HG02763 (cell line): Measurements from ENCODE around the gene RPS6KA3.
"Not testable (repeated sequence)": the region's sequence is repeated elsewhere in the genome, so short reads cannot be mapped to it uniquely, and the experiment has no call there.

Experiments
- ATAC-seq: cut with Tn5 transposase; IDR thresholded peaks from one replicate; pipeline ENCODE4 v1.9.1; 2021; ENCODE audit warnings: mild to moderate bottlenecking, moderate library complexity; ENCODE audit not compliant: unreplicated experiment

The RPS6KA3 gene

DNA sequence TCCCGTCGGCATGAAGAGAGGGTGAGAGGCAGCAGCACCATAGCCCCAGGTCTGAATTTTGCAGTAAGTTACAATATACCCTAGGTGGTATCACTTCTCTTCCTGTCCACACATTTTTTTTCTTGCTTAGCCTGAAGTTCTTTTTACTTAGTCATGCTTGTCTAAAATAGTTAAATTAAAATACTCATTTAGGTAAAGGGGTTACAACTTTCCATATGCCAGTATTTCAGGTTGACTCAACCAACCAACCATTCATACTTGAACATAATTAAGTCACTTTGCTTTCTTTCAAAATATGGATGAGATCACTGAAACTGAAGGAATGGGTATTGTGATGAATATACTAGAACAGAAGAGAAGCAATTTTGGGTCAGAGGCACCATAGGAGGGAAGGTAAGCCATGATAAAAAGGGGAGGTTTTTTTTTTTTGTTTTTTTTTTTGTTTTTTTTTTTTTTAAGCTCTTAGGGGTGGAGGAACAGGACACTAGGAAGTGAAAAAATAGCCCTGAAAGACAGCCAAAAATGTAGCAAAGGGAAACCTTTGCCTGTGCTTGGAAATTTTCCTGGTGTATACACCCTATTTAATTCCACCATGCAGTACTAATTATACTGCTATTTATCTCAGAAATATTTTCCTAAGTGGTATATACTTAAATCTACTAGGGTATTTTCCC, 41.8 kb downstream of the RPS6KA3 start:
- ATAC-seq: peak; percentile 72

DNA sequence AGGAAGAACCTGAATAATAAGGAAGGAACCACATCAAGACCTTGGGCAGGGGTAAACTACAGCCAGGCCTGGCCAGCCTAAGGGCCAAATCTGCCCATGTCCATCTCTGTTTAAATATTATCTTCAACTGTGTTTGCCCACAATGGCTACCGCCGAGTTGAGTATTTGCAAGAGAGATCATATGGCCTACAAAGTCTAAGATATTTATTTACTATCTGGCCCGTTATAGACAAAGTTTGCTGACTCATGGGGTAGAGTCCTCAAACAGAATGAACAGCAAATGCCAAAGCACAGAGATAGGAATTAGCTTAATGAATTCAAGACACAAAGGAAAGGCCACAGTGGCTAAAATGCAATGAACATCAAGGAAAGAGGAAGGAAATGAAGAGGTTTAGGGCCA, 44.8 kb downstream of the RPS6KA3 start:
- ATAC-seq: no peak

DNA sequence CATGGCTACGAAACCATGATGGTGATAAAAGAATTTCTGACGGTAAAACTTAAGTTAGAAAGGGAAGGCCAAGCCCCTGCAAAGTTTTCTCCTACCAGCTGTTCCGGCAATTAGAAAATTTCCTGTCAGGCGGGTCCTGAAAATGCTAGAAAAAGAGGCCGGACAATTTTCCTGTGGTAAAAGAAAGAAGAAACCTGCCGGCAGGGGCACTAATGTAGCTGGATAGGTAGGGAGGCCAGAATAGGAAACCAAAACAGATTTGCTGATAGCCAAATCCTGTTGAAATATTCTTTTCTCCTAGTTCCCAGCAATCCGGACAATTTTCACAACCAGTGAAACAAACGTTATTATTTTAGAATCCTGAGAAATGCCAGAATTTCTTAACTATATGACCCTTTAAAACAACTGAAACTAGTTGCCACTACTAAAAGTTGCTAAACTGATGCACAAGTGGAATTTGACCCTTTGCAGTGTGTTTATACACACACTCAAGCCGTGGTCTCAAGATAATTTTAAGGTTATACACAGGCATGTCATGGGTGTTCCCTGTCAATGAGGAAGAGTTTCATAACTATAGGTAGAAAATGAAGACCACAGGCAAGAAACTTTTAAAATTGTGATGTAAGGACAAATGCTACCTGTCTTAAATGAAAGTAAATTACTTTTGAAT, 47.7 kb downstream of the RPS6KA3 start:
- ATAC-seq: no peak

DNA sequence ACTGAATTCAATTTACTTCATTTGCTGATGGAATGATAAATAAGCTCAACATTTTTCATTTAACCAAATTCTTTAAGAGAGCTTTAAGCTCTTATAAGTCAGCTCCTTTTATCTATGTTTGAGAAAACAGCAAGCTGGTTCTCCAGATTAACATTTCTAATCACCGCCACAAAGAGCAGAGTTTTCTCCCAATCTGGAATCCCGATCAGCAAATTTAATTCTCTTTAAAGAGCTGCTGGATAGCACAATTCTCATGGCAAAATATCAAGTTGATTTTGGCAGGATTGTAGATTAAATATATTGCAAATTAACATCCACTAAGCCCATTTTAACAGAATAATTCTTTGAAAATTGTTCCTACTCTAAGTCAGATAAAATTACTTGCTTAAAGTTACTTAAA, 48.8 kb downstream of the RPS6KA3 start:
- ATAC-seq: no peak

DNA sequence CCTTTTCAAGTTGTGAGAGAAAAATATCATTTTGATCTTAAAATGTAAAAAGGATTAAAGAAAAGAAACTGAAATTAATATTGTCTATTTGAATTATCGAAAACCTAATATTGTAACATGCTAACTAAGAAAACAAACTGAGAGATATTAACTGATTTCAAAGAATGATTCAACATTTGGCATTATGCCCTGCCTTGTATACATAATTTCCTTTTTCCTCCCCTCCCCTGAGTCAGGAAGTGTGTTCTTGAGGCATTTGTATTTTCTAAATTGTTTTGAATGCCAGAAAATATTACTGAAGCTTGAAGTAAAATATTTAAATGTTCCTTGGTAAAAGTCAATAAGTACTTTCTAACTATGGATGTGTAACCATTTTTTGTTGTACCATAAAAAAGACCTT, 49.4 kb downstream of the RPS6KA3 start:
- no peak for ATAC-seq

DNA sequence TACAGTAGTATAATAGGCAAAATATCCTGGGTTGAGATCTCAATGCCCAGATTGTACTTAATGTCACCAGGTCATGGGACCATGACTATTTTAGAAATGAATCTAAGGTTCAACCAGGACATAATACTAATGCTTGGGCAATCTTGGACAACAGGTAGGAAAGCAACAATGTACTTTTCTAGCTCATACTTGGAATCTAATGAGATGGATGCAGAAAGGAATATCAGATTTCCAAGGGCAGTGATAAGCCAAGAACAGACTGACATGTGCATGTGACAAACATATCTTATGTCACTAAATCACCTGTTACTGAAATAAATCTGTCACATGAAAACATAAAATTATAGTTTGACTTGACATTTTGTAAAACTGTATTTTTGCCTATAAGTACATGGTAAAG, 51.1 kb downstream of the RPS6KA3 start:
- ATAC-seq: no peak

DNA sequence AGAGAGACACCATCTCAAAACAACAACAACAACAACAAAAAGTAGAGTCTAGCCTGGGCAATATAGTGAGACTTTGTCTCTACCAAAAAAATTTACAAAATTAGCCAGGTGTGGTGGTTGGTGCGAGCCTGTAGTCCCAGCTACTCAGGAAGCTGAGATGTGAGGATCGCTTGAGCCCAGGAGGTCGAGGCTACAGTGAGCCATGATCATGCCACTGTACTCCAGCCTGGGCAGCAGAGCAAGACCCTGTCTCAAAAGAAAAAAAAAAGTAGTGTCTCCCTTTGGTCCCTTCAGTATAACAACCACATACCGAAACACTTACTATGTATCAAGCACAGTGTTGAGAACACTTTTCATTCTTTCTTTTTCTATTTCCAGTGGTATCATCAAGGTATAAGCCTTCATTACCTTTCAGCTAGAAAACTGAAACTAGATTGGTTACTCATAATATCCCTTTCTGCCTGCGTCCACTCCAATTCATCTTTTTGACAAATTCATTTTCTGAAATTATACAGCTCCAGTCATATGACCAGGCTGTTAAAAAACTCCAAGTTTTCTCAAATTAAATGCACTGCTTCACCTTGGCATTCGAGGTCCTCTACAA, 54.1 kb downstream of the RPS6KA3 start:
- peak; percentile 70 for ATAC-seq

DNA sequence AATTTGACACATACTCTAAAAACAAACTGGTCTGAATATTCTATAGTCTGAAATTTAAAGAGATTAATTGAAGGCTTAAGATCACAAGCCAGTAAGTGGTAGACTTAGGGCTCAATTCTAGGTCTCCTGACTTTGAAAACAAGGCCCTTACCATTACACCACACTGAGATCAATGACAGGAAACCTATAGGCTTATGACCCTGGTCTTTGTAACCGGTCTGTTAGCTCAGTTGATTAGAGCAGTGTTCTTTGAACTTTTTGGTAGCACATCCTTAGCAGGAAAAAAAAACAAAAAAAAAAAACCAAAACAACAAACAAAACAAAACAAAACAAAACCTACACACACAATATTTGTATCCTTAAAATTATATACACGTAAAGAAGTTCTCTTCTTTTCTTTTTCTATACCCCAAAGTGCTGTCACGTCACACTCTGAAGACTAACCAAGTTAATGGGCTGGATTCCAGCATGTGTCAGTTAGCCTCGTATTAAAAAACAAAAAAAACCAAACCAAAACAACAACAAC, 55.4 kb downstream of the RPS6KA3 start:
- ATAC-seq: no peak

DNA sequence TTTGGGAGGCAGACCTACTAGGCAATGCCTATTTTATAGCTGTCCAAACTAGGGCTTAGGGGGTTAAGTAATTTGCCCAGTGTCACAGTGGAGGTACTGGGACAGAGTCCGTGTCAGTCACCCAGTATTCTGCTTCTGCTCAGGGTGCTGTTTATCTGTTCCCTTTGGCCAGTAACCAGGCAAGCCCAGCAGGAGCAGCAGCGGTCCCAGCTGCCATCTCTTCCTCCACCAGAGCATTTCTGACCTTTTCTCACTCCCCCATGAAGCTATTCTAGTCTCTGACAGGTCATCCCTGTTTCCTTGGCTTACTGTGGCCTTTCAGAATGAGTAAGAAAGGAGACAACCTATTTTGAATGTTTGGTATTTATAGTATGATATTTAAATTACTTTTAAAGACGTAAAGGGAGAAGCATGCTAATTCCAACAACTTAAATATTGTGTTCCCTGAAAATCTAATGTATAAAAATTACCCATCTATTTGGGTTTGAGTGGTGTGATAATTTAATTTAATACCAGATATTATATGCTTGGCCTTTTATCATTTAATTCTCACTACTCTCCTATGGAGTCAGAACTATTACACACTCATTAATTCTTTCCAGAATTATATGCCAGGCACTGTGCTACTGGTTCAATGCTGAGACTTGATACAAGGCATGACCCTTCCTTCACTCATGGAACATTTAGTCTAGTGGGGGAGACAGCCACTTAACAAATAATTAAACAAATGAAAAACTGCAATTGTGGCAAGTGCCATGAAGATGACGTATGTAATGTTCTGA, 60.6 kb downstream of the RPS6KA3 start:
- ATAC-seq: peak; percentile 86

DNA sequence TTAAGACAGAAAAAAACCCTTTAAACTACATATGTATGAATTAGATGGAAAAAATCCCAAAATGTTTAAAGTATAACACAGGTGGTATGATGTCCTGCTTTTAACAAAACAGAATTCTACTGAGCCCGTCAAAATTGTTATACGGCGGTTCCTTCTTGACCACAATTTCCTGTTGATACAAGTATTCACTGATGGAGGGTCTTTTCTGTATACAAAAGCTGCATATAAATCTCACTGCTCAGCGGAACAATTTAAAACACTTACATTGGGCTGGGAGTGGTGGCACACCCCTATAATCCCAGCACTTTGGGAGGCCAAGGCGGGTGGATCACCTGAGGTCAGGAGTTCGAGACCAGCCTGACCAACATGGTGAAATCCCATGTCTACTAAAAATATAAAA, 62.4 kb downstream of the RPS6KA3 start:
- ATAC-seq: no peak

DNA sequence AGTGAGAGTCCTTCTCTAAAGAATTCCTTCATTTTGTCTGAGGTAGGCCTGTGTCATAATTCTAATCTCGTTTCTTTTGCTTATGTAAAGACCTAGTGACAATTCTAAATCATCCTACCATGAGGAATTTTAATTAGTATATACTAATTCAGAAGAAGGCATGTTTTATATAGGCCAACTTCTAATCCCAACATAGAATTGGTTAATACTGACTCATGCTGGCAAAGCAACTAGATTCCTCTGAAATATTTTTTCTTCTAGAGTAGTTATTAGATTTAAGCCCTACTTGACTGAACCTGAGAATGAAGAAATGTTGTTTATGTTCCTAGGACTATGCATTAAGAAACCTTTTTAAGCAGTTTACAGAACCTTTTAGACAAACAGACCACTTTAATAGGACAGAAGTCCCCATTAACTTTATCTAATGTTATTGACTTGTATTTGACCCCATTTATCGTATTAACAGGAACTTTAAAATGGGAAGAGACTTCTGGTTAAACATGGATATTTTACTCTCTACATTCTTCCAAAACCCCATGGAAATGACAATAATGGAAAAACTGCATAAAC, 69.0 kb downstream of the RPS6KA3 start:
- ATAC-seq: no peak

DNA sequence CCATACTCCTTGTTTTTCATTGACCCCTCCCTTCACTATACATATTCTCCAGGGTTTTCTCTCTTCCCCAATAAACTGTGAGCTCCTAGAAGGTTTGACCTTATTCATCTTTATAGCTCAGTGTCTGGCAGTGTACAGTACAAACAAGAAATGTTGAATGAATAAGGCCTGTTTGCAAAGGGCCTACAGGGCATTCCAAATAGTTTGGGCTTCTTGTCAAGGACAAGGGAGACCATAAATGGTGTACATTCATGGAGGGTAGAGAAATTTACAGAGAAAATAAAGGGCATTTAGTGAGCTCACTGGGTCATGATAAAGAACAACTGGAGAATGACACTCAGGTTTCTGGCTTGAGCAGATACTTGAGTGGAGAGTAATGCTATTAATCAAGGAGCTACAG, 77.5 kb downstream of the RPS6KA3 start:
- no peak for ATAC-seq

DNA sequence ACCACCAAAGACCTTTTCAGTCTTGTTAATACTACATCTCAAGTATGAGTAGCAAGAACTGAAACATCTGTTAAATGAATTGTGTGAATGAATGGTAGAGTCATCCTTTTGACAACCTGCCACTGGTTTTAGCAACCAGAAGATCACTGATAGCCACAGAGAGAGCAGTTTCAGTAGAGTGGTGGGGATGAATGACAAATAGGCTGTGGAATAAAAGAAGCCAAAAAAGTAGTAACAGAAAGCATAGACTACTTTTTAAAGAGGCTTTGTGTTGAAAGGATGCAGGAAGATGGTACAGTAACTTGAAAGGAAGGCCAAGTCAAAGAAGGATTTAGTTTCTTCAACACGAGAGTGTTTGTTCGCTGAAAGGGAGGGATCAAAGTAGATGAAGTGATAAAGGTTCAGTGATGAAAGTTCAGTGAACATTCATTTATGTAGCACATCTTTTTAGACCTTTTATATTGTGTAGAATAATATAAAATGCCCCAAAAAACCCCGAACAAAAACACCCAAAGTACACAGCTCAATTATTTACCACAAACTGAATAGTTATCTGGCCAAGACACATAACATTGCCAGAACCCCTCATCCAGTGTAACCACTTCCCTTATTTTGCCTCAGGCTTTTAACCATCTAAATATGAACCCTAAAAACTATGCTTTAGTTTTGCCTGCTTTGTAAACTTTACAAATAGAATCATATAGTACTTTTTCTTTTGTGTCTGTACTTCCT, 84.9 kb downstream of the RPS6KA3 start:
- no peak for ATAC-seq

DNA sequence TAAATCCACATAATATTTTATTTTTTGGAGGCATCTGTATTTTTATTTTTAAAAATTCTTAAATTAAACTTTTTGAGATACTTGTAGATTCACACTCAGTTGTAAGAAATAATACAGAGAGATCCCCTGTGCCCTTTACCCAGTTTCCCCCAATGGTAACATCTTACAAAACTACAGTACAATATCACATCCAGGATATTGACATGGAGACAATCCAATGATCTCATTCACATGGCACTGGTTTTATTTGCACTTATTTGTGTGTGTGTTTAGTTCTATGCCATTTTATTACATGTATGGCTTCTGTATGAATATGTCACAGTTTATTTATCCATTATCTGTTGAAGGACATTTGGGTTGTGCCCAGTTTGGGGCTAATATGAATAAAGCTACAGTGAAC, 89.6 kb downstream of the RPS6KA3 start:
- ATAC-seq: no peak

DNA sequence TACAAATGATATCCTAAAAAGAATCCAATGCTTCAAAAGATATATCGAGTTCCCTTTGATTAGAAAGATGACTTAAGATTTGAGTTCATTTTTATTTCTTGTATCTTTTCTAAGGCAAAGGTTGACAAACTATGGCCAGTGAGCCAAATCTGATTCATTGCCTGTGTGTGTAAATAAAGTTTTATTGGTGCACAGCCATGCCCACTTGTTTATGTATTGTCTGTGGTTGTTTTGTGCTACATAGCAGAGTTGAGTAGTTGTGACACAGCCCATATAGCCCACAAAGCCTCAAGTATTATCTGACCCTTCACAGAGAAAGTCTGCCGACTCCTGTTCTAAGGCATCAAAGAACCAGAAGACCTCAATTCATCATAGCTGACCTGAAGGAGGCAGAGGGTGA, 92.9 kb downstream of the RPS6KA3 start:
- no peak for ATAC-seq

DNA sequence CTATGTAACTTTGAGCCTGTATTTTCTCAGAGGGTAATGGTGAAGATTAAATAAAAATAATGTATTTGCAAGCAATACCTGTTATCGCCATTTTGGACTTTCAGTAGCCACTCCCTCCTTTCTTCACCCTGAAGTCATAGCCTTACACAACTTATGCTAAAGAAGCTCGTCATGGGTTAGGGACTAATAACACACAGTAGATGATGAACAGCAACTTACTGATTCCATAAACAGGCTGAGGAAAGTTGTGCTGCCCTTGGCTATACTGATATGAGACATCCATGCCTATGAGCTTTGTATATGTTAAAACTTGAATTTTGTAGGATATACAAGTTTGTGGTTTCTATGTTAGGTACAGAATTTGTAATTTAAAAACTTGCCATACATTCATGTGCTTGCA, 93.4 kb downstream of the RPS6KA3 start:
- ATAC-seq: no peak

DNA sequence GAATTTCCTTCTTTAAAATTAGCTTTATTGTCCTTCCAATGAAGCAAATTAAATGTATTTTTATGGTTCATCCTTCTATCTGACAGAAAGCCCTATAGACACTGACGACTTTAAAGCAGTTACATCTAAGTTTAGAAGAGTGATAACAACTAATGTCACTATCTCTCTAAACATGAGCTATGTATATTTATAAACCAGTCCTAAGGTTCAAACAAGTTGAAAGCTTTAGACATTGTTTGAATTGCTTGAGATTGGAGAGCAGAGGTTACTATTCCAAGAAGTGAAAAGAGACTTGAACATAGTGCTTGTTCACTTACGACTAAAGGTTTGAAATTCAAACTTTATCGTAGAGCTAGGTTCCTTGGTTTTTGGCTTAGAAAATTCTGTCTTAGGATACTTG, 94.8 kb downstream of the RPS6KA3 start:
- no peak for ATAC-seq

DNA sequence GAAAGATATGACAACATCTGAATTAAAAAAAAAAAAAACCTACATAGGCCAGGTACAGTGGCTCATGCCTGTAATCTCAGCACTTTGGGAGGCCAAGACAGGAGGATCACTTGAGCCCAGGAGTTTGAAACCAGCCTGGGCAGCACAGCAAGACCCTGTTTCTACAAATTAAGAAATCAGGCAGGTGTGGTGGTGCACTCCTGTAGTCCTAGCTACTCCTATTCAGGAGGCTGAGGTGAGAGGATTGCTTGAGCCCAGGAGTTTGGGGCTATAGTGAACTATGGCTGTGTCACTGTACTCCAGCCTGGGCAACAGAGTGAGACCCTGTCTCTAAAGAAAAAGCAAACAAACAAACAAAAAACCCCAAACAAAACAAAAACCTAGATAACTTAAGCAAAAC, 104.2 kb downstream of the RPS6KA3 start:
- not testable (repeated sequence) for ATAC-seq

DNA sequence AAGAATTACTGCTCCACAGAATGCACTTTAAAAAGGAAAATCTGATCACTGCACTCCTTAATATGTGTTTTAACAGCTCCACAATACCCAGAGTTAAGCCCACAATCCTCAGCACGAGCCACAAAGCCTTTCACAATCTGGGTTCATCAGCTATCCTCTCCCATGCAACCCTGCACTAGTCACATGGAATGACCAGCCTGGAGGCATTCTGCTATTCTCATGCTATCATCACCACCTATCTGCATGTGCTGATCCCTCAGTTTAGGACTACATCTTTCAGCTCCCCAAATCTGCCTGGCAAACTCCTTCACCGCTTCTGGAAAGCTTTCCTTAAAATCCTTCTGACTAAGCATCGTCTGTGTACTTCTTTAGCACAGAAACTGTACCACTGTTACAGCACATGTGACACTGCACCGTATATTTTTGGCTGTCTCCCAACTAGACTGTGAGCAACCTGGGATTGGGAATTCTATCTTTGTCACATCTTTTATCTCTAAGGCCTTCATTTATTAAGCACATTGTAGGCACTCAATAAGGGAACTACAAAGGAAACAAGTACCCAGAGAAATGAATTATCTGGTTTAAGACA, 106.8 kb downstream of the RPS6KA3 start:
- ATAC-seq: no peak

DNA sequence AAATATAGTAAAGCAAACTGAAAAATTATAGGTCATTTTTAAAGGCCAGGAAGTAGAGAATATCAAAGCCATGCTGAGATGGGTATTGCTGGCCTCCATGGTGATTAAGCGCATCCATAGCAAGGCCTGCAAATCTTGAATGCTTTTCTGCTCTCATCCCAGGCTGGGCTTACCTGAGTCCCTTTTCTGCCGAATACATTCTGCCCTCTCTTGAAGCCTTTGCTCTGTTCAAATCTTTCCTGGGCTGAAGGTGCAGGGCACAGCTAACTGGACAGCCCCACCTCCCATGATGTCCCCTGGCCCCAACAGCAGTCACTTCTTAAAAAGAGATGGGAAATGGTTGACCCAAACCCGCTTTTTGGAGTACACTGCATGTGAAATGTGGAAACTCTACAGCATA, 115.0 kb downstream of the RPS6KA3 start:
- no peak for ATAC-seq
